Heart left ventricle (tissue), 16 donors: ENCODE measurements around the gene LRBA. TPM values are rescaled to one million over a fixed set of nuclear protein-coding genes. Genes with fewer than 3 reads are reported as not detected.

Experiments used
- ATAC-seq, 4 donors: fragments of 200-7000 bp; cut with Tn5 transposase; one replicate each; pipeline ENCODE4 v1.9.1; 2020 to 2022; ENCODE audit warnings: moderate library complexity in 4 of 4, mild to moderate bottlenecking in 3 of 4, moderate number of reproducible peaks in 1 of 4
- DNase-seq, 5 donors: peaks; one replicate each; pipeline ENCODE4 v3.0.0-alpha.2; 2020
- H3K27ac ChIP-seq, 12 donors: fragments of 200-600 bp; sonication (generic) in 4 of 12; one replicate each; pipeline versions ENCODE4 v1.5.0 to v1.8.0; 2016 to 2022; ENCODE audit warnings: mild to moderate bottlenecking in 2 of 12
- H3K27me3 ChIP-seq, 9 donors: fragments of 200-600 bp; sonication (generic) in 2 of 9; one replicate each; pipeline versions ENCODE4 v1.5.1 to v1.8.0; 2016 to 2022; ENCODE audit warnings: mild to moderate bottlenecking in 3 of 9
- H3K36me3 ChIP-seq, 9 donors: fragments of 200-600 bp; sonication (generic) in 2 of 9; one replicate each; pipeline versions ENCODE4 v1.5.0 to v1.8.0; 2018 to 2022; ENCODE audit warnings: mild to moderate bottlenecking in 2 of 9
- H3K4me1 ChIP-seq, 12 donors: fragments of 200-600 bp; sonication (generic) in 4 of 12; one replicate each; pipeline versions ENCODE4 v1.5.0 to v1.8.0; 2016 to 2022; ENCODE audit warnings: mild to moderate bottlenecking in 3 of 12
- H3K4me3 ChIP-seq, 12 donors: fragments of 200-600 bp; sonication (generic) in 4 of 12; one replicate each; pipeline versions ENCODE4 v1.5.0 to v1.8.0; 2017 to 2022; ENCODE audit warnings: mild to moderate bottlenecking in 9 of 12, moderate library complexity in 4 of 12
- H3K9me3 ChIP-seq, 12 donors: fragments of 200-600 bp; sonication (generic) in 4 of 12; one replicate each; pipeline versions ENCODE4 v1.5.0 to v1.8.0; 2016 to 2022; ENCODE audit warnings: mild to moderate bottlenecking in 1 of 12
- POLR2A ChIP-seq, 2 donors: fragments of 450-650 bp; IDR thresholded peaks; one replicate each; pipeline ENCODE4 v1.6.1; 2017; ENCODE audit warnings: antibody characterized with exemption in 2 of 2, mild to moderate bottlenecking in 2 of 2, moderate library complexity in 2 of 2
- WGBS, 4 donors: extraction: QIAGEN DNeasy Blood & Tissue Kit in 2 of 4; methylation state at CpG; one replicate each; pipeline versions ENCODE4 v1.1.5 to v1.1.7; 2013 to 2018; 5-methylcytosine and 5-hydroxymethylcytosine counted together
- intact Hi-C, 10 donors: fragments of 100-400 bp; cut with DNase I; formaldehyde crosslinking; loops; one replicate each; pipeline versions ENCODE4 v1.11.1 to v1.14.2; 2022
- polyA plus RNA-seq, 2 donors: library from polyadenylated mRNA; stranded (reverse); fragments of 200-250 nt; gene quantifications; one replicate each; pipeline ENCODE4 v1.2.3, GENCODE V29; 2013
- total RNA-seq, 9 donors: library from RNA; depleted of rRNA in 2 of 9; stranded (reverse); fragments of >200 nt in 2 of 9; fragmentation: NEBNext Ultra II Directional in 3 of 9; extraction: Animal tissue kit (Norgen Biotek cat#: 25700) in 3 of 9; gene quantifications; one replicate each; pipeline versions ENCODE4 v1.1.0 to v1.2.4, GENCODE V29; 2016 to 2023
- TF ChIP-seq, protein P1 (sequence below), 12 donors: fragments of 200-600 bp; sonication (generic) in 4 of 12; IDR thresholded peaks; one replicate each; pipeline versions ENCODE4 v1.5.0 to v1.8.0; 2018 to 2022; ENCODE audit warnings: antibody characterized with exemption in 12 of 12, mild to moderate bottlenecking in 5 of 12
- donor health status: ischemic (EF 13 %, LVEDD 7.1; RV severe dilation, severe dysfunction).
- donor health status: healthy with polysubstance abuse.
- donor health status: DM: no; HTN: yes; CAD: no.
- donor health status: DM: no; HTN: no; CAD: no.
- donor health status: ischemic (EF 25% LVEDD 6.9; RV normal size, moderate dysfunction).
- donor health status: ischemic (EF 25% LVEDD 5.7; RV mildly dilated, moderate dysfunction).
- donor health status: healthy.
- donor health status: DM: yes; HTN: yes; CAD: no.
- donor health status: ischemic (EF 35%, LVEDD 5.7; RV mildly dilated, moderate dysfunction).
- donor health status: nonischemic (EF 11% LVEDD 7.7; RV severe dilation, severe dysfunction).
- donor health status: DM: yes; HTN: yes; CAD: no.
- donor health status: PGD.
- donor health status: ischemic (EF 29% LVEDD 5.4; RV normal size, mild dysfunction).
- donor health status: nonischemic (EF 23%, LVEDD 6.1; RV moderate dilation, normal function).

LRBA gene
- total and polyA plus RNA-seq, 11 donors = 6.5 to 35.1 (median 22.6) TPM

- DNase-seq = no peak
Measured at GRCh38 chr4:150641612-150642011, 373.5 kb downstream of the LRBA start.

DNA sequence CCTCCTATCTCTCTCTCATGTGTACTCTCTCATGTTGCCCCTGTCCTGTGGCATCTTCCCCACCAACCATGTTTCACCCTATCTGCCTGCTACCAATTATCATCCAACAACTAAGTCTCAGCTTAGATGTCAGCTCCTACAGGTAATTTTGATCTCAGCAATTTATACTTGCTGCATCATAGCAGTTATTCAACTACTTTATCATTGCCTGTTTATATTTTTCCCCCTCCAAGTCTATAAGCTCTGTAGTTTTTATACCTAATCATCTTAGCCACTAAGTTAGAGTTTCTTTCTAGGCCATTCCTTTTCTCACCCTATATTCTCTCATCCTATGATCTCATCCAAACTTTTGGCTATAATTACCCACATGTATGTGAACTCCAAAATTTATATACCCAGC lies 382.4 kb downstream of the LRBA start:
- Histone ChIP-seq H3K27ac (no peak overlapping the region), H3K27me3 (no peaks in the 10 kb centered on the region), H3K36me3 (no peaks in the 10 kb centered on the region), H3K4me1 (no peaks in the 10 kb centered on the region), H3K9me3 (peaks cover 0 to 15% (median 2%) of the 10 kb centered on the region in 12 donors), H3K4me3 (no peak overlapping the region)
- intact Hi-C loops = no loop called here
- ATAC-seq (no peak), DNase-seq (no peak)
- TF ChIP-seq POLR2A (IDR thresholded peaks at IDR 0.05) = no peak
- TF ChIP-seq, protein P1, sequence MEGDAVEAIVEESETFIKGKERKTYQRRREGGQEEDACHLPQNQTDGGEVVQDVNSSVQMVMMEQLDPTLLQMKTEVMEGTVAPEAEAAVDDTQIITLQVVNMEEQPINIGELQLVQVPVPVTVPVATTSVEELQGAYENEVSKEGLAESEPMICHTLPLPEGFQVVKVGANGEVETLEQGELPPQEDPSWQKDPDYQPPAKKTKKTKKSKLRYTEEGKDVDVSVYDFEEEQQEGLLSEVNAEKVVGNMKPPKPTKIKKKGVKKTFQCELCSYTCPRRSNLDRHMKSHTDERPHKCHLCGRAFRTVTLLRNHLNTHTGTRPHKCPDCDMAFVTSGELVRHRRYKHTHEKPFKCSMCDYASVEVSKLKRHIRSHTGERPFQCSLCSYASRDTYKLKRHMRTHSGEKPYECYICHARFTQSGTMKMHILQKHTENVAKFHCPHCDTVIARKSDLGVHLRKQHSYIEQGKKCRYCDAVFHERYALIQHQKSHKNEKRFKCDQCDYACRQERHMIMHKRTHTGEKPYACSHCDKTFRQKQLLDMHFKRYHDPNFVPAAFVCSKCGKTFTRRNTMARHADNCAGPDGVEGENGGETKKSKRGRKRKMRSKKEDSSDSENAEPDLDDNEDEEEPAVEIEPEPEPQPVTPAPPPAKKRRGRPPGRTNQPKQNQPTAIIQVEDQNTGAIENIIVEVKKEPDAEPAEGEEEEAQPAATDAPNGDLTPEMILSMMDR (IDR thresholded peaks at IDR 0.05) = no peak

More at GRCh38 chr4:150641612-150642011, 373.5 kb downstream of the LRBA start:
- no peaks in the 10 kb centered on the region for H3K27me3 ChIP-seq
- no peaks in the 10 kb centered on the region for H3K4me1 ChIP-seq
- no peaks in the 10 kb centered on the region for H3K36me3 ChIP-seq
- no peak overlapping the region for H3K4me3 ChIP-seq
- peaks cover 0 to 7% (median 0%) of the 10 kb centered on the region in 12 donors for H3K9me3 ChIP-seq
- intact Hi-C loops = no loop called here
- H3K27ac ChIP-seq = no peak overlapping the region
- no peak for ATAC-seq
- no peak for TF ChIP-seq POLR2A (IDR thresholded peaks at IDR 0.05)
- TF ChIP-seq, protein P1 (IDR thresholded peaks at IDR 0.05) = no peak

DNA sequence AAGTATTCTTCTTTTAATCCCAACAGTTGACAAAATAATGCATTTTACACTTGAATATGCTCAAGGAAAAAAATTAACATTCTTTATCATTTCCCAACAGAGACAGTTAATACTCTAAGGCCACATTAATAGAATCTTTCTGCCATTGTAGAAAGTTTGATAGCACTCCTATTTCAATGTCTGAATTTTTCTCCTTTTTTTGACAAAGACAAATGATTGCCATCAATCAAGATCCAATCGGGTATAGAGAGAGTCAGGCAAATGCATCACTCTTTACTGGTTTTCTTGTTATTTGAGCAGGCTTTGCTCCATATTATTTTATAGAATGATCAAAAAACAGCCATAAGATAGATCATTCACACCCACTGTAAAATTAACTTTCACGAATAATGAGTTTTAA lies 387.0 kb downstream of the LRBA start:
- Histone ChIP-seq H3K27me3 (no peaks in the 10 kb centered on the region), H3K27ac (no peak overlapping the region), H3K4me3 (no peak overlapping the region), H3K9me3 (peaks cover 0 to 7% (median 2%) of the 10 kb centered on the region in 12 donors), H3K4me1 (no peaks in the 10 kb centered on the region), H3K36me3 (no peaks in the 10 kb centered on the region)
- WGBS, 4 donors = 88 to 97% (median 93%) methylated on average over 2 of the region's 2 CpGs
- intact Hi-C loops = no loop called here
- ATAC-seq = no peak
- DNase-seq = no peak
- TF ChIP-seq, protein P1 (IDR thresholded peaks at IDR 0.05) = no peak
- no peak for TF ChIP-seq POLR2A (IDR thresholded peaks at IDR 0.05)

DNA sequence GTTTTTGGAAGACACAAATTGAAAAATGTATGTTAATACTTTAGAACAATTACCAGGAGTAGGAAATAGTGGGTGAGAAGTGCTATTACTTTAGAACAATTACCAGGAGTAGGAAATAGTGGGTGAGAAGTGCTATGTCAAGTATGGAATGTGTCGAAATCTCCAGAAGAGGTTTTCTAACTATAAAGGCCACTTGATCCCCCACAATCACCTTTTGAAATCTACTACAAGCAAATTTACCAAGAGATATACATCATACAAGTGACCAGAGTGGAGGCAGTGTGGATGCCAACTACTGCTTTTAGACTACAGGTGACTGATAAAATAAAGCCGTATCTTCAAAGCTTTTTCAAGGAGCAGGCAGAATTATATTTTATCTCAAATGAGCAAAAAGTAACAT lies 390.1 kb downstream of the LRBA start:
- Histone ChIP-seq H3K4me1 (no peaks in the 10 kb centered on the region), H3K27ac (no peak overlapping the region), H3K4me3 (no peak overlapping the region), H3K27me3 (no peaks in the 10 kb centered on the region), H3K36me3 (no peaks in the 10 kb centered on the region), H3K9me3 (no peaks in the 10 kb centered on the region)
- TF ChIP-seq, protein P1 (IDR thresholded peaks at IDR 0.05) = no peak
- no peak for TF ChIP-seq POLR2A (IDR thresholded peaks at IDR 0.05)
- ATAC-seq (no peak), DNase-seq (no peak)
- 84 to 95% (median 88%) methylated on average over 2 of the region's 2 CpGs for WGBS, 4 donors
- intact Hi-C loops = no loop called here
